Panc1 (cell line): ENCODE results near the gene EIF3CL.
"Not testable (repeated sequence)": the region's sequence is repeated elsewhere in the genome, so short reads cannot be mapped to it uniquely, and the experiment has no call there.

ENCODE experiments used
- CTCF ChIP-seq: fragments of 450-650 bp; IDR thresholded peaks from 2 replicates; pipeline ENCODE4 v1.5.1; 2017; ENCODE audit warnings: mild to moderate bottlenecking
- POLR2AphosphoS5 ChIP-seq: IDR thresholded peaks from 2 replicates; pipeline ENCODE4 v1.6.1; 2012; ENCODE audit warnings: mild to moderate bottlenecking, low read depth, low read length, moderate library complexity
- REST ChIP-seq, 2 experiments: IDR thresholded peaks; 2 replicates each; pipeline ENCODE4 v1.6.1; 2011 to 2012; ENCODE audit warnings: low read depth in 2 of 2, control low read depth in 1 of 2, low read length in 1 of 2, mild to moderate bottlenecking in 1 of 2, moderate library complexity in 1 of 2; ENCODE audit not compliant: insufficient read depth in 1 of 2
- SIN3A ChIP-seq: IDR thresholded peaks from 2 replicates; pipeline ENCODE4 v1.6.1; 2012; ENCODE audit warnings: low read depth, mild to moderate bottlenecking, low read length, moderate library complexity, borderline replicate concordance; ENCODE audit not compliant: insufficient read depth
- TCF7L2 ChIP-seq: IDR thresholded peaks from 2 replicates; pipeline ENCODE4 v1.6.1; 2011; ENCODE audit warnings: mild to moderate bottlenecking, low read depth, low read length, inconsistent platforms

GRCh38 chr16:28330232-28330631 lies 73.4 kb downstream of the EIF3CL start:
- TF ChIP-seq CTCF; POLR2AphosphoS5; REST (IDR thresholded peaks at IDR 0.05; ENCODE audit: insufficient read depth in 1 of 2, low read depth in 2 of 2, low read length in 1 of 2); SIN3A; TCF7L2: not testable (repeated sequence)
